Activated CD8-positive, alpha-beta memory T cell treated with anti-CD3 and anti-CD28 coated beads, Interleukin-2, amount 50 U/mL, for 24 hours (primary cell): ENCODE data around the gene CACNG7.

Experiments
- DNase-seq: peaks from one replicate; pipeline ENCODE4 v3.0.0-alpha.2; 2020; ENCODE audit errors: extremely low read depth

The CACNG7 gene

GRCh38 chr19:53982611-53983010 lies 73.5 kb downstream of the CACNG7 start:
- no peak for DNase-seq

- DNase-seq = no peak
Observed at GRCh38 chr19:53983457-53984289, 74.6 kb downstream of the CACNG7 start.

GRCh38 chr19:53985863-53986262 lies 76.8 kb downstream of the CACNG7 start:
- DNase-seq = no peak

- DNase-seq = no peak
Observed at GRCh38 chr19:53988981-53989380, 79.9 kb downstream of the CACNG7 start.

- no peak for DNase-seq
Observed at GRCh38 chr19:53989600-53990533, 80.8 kb downstream of the CACNG7 start.

- DNase-seq = no peak
Observed at GRCh38 chr19:53991224-53992113, 82.4 kb downstream of the CACNG7 start, which contains the start of gene CACNG6. Gene CACNG6, plus strand, starts transcription at chr19:53991637. Its CDS starts 1,241 bp downstream, at chr19:53992878.

- DNase-seq = no peak
Observed at GRCh38 chr19:53992211-53992610, 83.1 kb downstream of the CACNG7 start.

- no peak for DNase-seq
Observed at GRCh38 chr19:53992815-53993214, 83.7 kb downstream of the CACNG7 start.

- DNase-seq = no peak
Observed at GRCh38 chr19:53993448-53993847, 84.4 kb downstream of the CACNG7 start.
